H1 (cell line): ENCODE data around the gene KCNH4. TPM values are rescaled to one million over a fixed set of nuclear protein-coding genes. Genes with fewer than 3 reads are reported as not detected.

Source experiments
- CBX5 ChIP-seq: fragments of 300-800, 300-1000 bp; sonication (generic); IDR thresholded peaks from 2 replicates; pipeline ENCODE4 v1.7.1; 2016; ENCODE audit warnings: antibody characterized with exemption, low read length, low read depth
- EZH2 ChIP-seq: fragments of 200-600 bp; sonication (generic); IDR thresholded peaks from 2 replicates; pipeline ENCODE4 v1.7.1; 2012; ENCODE audit warnings: low read depth, mild to moderate bottlenecking, moderate library complexity, low read length, inconsistent platforms; ENCODE audit not compliant: severe bottlenecking
- FOSL1 ChIP-seq: IDR thresholded peaks from 2 replicates; pipeline ENCODE4 v1.6.1; 2011; ENCODE audit warnings: mild to moderate bottlenecking, low read depth, low read length, moderate library complexity; ENCODE audit not compliant: insufficient read depth
- PHF8 ChIP-seq: fragments of 200-600 bp; sonication (generic); conservative IDR thresholded peaks from 2 replicates; pipeline ENCODE4 v1.7.1; 2012; ENCODE audit warnings: low read depth, mild to moderate bottlenecking, inconsistent platforms, low read length, moderate library complexity
- SIX5 ChIP-seq: IDR thresholded peaks from 2 replicates; pipeline ENCODE4 v1.6.1; 2011; ENCODE audit warnings: mild to moderate bottlenecking, low read depth, low read length
- polyA plus RNA-seq, 7 experiments: library from polyadenylated mRNA; depleted of rRNA in 3 of 7; stranded (reverse) in 5 of 7; unstranded in 2 of 7; fragments of >200 nt in 5 of 7; fragments of 200-250 nt in 2 of 7; gene quantifications; 1 replicate in 5 of 7; 2 replicates in 1 of 7; 4 replicates in 1 of 7; pipeline versions ENCODE4 v1.2.1 to v1.2.3, GENCODE V29; 2011 to 2013; ENCODE audit warnings: missing spikeins in 2 of 7, mixed read lengths in 2 of 7
- total RNA-seq: library from RNA; stranded (reverse); fragmentation: NEBNext Ultra II Directional; extraction: Animal tissue kit (Norgen Biotek cat#: 25700); gene quantifications from 2 replicates; pipeline ENCODE4 v1.2.1, GENCODE V29; 2021

The KCNH4 gene
- total and polyA plus RNA-seq, 2 of the 8 experiments (the other 6 are each of a cell fraction or from before 2014, with no cell fraction given) = 0.44 to 0.47 TPM

DNA sequence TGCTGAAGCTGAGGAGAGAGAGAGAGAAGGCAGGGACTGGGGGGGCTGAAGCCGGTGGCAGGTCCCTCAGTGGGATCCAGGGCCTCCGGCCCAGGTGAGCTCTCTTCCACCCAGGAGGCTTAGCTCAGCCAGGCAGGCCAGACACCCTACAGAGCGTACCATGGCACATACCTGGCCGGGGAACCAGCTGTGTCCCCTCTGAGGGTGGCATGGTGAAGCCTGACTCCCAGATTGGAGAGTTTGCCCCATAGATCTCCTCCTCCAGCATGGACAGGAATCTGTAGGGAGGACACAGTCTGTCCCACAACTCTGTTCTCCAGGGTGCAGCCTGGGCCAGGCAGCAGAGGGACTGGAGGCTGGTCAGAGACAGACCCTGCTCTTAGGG, 62.8 kb downstream of the KCNH4 start (continued):
- TF ChIP-seq CBX5 (no peak), EZH2 (no peak), SIX5 (no peak), FOSL1 (no peak), PHF8 (no peak)
